Raji (cell line): Measurements from ENCODE around the gene NUP205.

Experiments used
- POLR2A ChIP-seq: IDR thresholded peaks from 2 replicates; pipeline ENCODE4 v1.6.1; 2011; ENCODE audit warnings: low read depth, low read length, control low read depth; ENCODE audit not compliant: insufficient read depth

The NUP205 gene

GRCh38 chr7:135634191-135634878, 76.6 kb downstream of the NUP205 start:
- no peak for TF ChIP-seq POLR2A

GRCh38 chr7:135644154-135644553, 86.4 kb downstream of the NUP205 start:
- no peak for TF ChIP-seq POLR2A

- no peak for TF ChIP-seq POLR2A
These were observed 87.0 kb downstream of the NUP205 start for GRCh38 chr7:135644729-135645128.

DNA sequence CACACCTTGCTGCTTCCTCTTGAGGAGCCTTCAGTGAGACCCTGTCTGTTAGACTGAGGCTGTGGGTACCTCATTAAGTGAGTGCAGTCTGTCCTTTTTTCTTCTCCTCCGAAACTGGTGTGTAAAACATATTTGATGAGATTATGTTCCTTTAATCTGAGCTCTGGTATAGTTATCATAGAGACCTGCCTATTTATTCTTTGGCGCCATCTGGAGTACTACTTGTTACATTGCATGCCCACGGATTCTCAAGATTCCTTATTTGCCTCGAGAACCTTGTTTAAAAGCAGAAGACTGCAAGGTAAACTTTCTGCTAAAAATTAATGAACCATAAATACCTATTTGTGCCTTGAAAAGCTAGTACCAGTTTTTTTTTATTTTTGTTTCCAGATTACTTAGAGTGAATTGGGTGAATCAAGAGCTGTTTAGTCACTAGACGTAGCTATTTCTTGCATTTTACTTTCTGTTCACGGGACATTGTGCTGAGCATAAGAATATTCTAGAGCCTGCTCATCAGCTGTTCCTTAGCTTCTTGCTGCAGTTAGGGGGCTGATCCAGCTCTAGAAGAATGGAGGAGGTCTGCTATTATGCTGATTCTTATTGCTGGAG, 87.7 kb downstream of the NUP205 start:
- no peak for TF ChIP-seq POLR2A

DNA sequence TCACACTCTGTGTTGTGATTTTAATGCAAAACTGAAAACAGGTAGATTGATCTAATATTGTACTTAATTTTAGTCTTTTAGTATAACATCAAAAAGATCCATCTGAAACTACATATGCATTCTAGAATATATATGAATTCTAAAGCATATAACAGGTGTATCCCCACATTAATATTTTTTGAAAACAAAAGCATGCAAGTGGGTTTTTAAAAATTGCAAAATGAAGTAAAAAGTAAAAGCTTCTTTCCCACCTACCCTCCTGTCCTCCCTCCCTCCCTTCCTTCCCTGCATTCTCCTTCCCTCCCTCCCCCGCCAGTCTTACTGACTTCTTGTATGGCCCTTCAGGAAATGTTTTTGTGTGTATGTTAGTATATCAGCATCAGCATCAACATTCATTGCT, 90.0 kb downstream of the NUP205 start:
- no peak for TF ChIP-seq POLR2A

DNA sequence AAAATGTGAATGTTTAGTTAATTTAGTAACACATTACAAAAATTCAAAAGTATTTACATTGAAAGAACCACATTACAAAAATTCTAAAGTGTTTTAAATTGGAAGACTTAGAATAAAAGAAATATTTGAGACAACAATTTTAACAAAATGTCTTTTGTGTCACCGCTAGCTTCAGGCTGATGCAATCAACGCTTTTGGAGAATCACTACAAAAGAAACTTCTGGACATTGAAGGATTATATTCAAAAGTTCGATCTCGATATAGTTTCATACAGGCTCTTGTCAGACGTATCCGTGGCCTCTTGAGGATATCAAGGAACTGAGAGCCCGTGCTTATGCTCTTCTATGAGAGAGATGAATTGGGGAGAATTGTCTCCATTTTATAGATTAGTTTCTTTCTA, 90.5 kb downstream of the NUP205 start:
- no peak for TF ChIP-seq POLR2A

DNA sequence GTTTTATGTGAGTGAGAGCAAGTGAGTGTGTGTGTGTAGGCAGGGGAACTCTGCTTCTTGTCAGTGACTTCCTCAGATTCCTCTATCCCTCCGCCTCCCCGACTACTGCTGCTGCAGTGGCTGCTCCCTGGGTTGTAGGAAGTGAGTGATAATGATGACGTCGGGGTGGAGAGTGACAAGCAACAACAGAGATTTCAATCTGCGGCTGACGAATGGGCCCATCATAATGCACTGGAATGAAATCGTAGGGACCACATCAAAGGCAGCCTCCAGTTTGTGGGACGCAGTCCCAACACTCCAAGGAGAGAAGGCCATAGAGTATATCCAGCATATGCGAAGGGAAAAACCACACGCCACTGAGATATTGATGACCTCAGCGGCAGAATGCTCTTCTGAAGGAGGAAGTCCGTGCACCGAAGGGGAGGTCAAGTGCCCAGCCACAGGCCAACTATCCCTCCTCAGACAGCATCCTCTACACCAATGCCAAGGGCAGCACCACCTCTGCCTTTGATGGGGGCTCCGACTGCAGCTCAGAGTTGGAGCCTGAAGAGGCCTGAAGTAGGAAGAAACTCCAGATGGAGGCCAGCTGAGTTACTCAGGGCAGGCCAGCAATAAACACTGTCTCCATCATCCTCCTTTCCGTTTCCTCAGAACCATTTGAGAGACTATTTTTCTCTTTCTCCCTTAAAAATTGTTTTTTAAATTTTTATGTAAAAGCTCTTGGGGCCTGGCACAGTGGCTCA, 93.3 kb downstream of the NUP205 start:
- TF ChIP-seq POLR2A, result no peak

- TF ChIP-seq POLR2A, result no peak
These were observed 95.8 kb downstream of the NUP205 start for GRCh38 chr7:135653340-135654080.

- TF ChIP-seq POLR2A, result no peak
These were observed 100.8 kb downstream of the NUP205 start for GRCh38 chr7:135658564-135658963.

GRCh38 chr7:135659159-135659846, 101.6 kb downstream of the NUP205 start:
- TF ChIP-seq POLR2A, result no peak

DNA sequence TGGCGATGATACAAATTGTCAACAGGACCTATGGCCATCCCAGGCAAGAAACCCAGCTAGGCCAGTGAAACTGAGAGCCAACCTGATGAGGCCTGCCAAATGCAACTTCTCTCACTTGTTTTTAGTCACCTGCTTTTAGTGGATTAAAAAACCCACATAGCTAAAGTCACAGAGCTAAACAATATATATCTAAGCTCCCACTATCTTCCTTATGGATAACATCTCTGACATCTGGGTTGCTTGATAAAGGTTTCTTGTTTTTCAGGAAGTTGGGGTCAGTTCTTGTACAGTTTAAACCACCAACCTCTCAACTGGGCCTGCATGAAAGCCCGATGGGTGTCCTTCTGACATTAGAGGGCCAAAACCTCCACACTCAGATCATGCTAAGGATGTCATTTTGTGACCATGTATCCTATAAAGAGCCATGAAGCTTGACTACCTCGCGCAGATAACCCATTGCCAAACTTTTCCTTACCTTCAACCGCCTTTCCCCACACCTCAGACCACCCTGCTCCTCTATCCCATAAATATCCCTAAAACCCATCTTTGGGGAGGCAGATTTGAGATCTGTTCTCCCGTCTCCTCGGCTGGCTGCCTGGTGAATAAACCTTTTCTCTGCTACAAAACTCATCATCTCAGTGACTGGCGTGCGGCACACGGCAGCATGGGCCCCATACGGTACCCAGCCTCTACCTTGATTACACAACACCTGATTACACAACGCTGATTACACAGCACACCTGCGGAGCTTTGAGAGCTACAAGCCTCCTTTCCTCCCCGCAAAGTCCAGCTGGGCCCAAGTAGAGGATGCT, 103.8 kb downstream of the NUP205 start:
- no peak for TF ChIP-seq POLR2A

GRCh38 chr7:135662123-135662372, 104.3 kb downstream of the NUP205 start:
- TF ChIP-seq POLR2A, result no peak

- peak; percentile 94 for TF ChIP-seq POLR2A
These were observed 104.8 kb downstream of the NUP205 start, which contains the start of gene STMP1 for GRCh38 chr7:135662373-135663114. Gene STMP1, plus strand, starts transcription at chr7:135662514.
